NCI-H2029 (cell line): ENCODE data around the gene TMA7.
"Not testable (repeated sequence)": the region's sequence is repeated elsewhere in the genome, so short reads cannot be mapped to it uniquely, and the experiment has no call there.

Source experiments
- DNase-seq: peaks from one replicate; lab custom pipeline; 2025; lab: John Stamatoyannopoulos, UW

TMA7 gene

GRCh38 chr3:48468329-48468731, 28.3 kb downstream of the TMA7 start:
- DNase-seq, result no peak

DNA sequence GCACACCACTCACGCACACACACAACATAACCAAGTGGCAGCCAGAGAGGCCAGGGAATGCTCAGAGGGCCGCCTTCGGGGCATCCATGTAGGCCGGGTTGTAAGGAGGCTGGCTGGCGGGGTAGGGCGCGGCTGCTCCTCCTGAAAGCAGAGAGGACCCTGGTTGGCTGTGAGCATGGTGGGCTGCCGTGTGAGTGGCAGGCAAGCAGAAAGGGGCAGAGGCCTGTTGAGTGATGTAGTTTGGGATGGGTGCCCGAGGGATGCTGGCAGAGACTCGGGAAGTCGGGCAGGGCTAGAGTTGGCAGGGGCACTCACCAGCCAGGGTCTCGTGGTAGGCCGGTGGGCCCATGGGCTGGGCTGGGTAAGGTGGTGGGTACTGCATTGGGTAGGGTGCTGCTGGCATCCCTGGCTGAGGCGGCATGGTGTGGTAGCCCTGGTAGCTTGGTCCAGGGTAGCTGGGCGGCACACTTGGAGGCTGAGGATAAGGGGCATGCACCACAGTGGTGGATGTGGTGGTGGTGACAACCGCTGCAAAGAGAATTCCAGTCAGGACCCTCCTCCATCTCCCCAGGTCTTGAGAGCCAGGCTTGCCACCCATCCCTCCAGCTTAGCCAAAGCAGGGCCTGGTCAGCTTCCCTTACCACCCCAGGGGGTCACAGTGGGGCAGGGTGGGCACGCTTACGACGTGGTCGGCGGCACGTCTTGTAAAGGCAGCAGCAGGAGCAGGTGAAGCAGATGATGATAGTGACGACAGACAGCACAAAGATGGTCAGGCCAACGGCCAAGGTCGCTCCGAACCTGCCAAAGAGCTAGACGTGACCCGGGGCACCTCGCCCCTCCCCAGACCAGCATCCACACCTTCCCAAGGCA, 29.2 kb downstream of the TMA7 start:
- DNase-seq, result no peak

DNA sequence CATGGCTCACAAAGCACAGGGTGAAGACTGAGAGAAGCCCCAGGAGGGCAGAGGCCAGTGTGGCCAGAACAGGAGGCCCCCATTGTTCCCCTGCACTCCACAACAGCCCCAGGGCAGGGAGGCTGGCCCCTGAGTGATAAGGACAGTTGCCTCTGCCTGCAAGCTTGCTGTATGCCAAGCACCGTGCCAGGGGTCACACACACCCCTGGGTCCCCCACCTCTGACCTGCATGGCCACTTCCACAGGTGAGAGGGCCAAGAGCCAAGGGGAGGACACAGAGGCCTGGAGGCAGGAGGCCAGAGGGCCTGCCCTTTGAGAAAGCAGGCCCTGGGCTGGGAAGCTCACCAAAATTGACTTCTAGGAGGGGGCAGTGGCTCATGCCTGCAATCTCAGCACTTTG, 30.2 kb downstream of the TMA7 start:
- DNase-seq, result no peak

DNA sequence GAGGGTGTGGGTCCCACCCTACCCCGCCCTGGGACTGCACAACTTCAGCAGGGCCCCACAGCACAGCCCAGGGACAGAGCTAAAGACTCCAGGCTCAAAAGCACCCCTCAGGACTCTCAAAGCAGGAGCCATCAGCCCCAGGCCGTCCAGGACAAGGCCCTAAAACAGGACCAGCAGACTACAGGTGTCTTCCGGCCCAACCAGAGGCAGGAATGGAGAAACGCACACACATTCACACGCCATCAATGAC, 32.5 kb downstream of the TMA7 start:
- DNase-seq, result no peak

- DNase-seq, result peak; percentile 77
Observed at GRCh38 chr3:48472923-48473616, 33.0 kb downstream of the TMA7 start.

DNA sequence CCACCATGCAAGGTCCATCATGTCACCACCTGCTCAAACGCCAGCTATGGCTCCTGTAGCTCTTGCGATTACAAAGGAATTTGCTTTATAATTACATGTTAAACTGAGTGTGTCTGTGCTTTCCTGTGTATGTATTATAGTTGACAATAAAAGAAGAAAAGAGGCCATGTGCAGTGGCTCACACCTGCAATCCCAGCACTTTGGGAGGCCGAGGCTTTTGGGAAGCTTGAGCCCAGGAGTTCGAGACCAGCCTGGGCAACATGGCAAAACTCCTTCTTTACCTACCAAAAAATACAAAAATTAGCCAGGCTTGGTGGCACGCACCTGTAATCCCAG, 33.5 kb downstream of the TMA7 start:
- no peak for DNase-seq

DNA sequence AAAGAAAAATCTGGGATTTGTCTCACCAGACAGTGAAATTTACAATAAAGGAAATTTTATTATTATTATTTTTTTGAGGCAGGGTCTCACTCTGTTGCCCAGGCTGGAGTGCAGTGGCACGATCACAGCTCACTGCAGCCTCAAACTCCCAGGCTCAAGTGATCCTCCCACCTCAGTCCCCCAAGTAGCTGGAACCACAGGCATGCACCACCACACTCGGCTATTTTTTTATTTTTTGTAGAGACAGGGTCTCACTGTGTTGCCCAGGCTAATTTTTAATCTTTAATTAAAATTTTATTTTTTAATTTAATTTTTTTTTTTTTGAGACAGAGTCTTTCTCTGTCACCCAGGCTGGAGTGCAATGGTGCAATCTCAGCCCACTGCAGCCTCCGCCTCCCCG, 34.0 kb downstream of the TMA7 start:
- not testable (repeated sequence) for DNase-seq

DNA sequence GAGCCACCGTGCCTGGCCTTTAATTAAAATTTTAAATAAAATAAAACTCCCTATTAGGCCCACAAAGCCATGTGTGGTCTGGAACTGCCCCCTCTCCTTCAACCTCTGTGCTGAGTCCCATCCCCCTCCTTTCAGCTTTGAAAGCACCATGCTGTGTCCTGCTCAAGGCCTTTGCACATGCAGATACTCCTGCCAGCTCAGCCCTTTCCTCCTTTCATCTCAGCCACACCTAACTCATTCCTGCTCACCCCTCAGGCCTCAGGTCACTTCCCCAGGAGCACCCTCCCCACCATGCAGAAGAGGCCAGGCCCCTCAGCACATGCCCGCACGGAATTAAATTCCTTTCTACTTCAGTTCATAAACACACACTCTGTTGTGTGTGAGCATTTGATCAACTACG, 34.6 kb downstream of the TMA7 start:
- DNase-seq, result no peak

GRCh38 chr3:48475188-48475587, 35.1 kb downstream of the TMA7 start:
- DNase-seq, result no peak

- DNase-seq, result no peak
Observed at GRCh38 chr3:48476426-48477053, 36.5 kb downstream of the TMA7 start.

- DNase-seq, result no peak
Observed at GRCh38 chr3:48477959-48478520, 38.0 kb downstream of the TMA7 start.

DNA sequence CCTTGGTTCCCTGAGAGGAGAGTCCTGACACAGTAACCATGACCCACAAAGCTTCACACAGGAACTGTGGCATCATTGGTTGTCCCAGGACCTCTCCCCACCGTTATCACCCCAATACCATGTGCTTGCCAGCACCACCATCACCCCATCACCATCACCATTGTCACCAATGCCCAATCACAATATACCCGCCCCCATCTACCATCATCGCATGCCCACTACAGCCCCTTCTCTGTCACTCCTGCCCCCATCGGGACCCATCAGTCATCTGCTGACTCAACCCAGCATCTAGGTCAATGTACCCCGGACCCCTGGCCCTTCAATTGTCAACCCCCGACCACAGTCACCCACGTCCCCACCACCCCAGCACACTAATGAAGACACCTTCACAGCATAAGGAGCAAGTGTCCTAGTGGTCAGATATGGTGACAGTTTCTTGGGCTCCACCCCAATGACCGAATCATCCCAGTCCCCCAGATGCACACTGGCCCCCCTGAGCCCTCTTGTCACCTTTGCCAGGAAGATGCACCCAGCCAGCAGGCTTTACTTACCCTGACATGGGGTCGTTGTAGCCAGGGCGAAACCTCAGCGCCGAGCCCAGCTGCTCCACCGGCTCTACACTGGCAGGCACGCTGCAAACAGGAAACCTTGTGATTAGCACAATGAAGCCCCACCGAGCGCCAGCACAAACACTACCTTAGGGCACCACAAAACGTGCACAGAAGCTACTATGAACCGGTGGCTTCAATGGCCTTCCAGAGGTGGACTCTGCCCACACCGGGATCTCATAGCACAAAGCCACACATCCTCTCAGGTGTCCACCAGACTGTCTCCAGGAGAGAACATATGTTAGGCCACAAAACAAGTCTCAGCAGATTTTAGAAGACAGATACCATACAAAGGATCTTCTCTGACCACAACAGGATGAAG, 38.8 kb downstream of the TMA7 start:
- DNase-seq, result no peak

DNA sequence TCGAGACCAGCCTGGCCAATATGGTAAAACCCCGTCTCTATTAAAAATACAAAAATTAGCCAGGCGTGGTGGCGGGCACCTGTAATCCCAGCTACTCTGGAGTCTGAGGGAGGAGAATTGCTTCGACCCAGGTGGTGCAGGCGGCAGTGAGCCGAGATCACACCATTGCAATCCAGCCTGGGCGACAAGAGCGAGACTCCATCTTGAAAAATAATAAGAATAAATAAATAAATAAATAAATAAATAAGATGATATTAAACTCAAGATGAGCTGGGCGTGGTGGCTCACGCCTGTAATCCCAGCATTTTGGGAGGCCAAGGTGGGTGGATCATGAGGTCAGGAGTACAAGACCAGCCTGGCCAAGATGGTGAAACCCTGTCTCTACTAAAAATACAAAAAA, 40.8 kb downstream of the TMA7 start:
- not testable (repeated sequence) for DNase-seq

DNA sequence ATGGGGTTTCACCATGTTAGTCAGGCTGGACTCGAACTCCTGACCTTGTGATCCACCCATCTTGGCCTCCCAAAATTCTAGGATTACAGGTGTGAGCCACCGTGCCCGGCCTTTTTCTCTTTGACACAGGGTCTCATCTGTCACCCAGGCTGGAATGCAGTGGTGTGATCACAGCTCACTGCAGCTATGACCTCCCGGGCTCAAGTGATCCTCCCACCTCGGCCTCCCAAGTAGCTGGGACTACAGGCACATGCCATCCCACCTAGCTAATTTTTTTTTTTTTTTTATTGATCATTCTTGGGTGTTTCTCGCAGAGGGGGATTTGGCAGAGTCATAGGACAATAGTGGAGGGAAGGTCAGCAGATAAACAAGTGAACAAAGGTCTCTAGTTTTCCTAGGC, 42.8 kb downstream of the TMA7 start:
- not testable (repeated sequence) for DNase-seq

GRCh38 chr3:48486952-48487351, 46.9 kb downstream of the TMA7 start:
- no peak for DNase-seq

GRCh38 chr3:48492461-48493202, 52.6 kb downstream of the TMA7 start:
- DNase-seq, result no peak

DNA sequence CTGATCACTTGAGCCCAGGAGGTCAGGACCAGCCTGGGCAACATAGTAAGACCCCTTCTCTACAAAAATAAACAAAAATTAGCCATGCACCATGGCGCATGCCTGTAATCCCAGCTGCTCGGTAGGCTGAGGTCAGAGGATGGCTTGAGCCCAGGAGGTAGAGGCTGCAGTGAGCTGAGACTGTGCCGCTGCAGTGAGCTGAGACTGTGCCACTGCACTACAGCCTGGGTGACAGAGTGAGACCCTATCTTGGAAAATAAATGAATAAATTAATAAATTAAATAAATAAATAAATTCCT, 53.1 kb downstream of the TMA7 start:
- no peak for DNase-seq
